CD8-positive, alpha-beta memory T cell (primary cell): ENCODE data around the gene SCN4B. TPM values are rescaled to one million over a fixed set of nuclear protein-coding genes. Genes with fewer than 3 reads are reported as not detected.

Experiments used
- CTCF ChIA-PET: fragments of 350-600 bp; sonication (Branson Sonifier 250); formaldehyde crosslinking; loops from one replicate; lab custom pipeline; 2021; ENCODE audit warnings: antibody characterized with exemption; lab: Charles Lee
- POLR2A ChIA-PET: fragments of 350-600 bp; sonication (Branson Sonifier 250); formaldehyde crosslinking; loops from one replicate; lab custom pipeline; 2021; ENCODE audit warnings: antibody characterized with exemption; lab: Charles Lee
- DNase-seq, 5 donors: peaks; one replicate each; pipeline versions ENCODE4 v3.0.0 to v3.0.0-alpha.2; 2020 to 2022; ENCODE audit warnings: mixed read lengths in 1 of 5
- H3K27ac ChIP-seq: one replicate; pipeline ENCODE4 v1.7.0; 2013; ENCODE audit warnings: low read depth, mild to moderate bottlenecking, low read length, moderate library complexity
- H3K27me3 ChIP-seq: 2 replicates; pipeline ENCODE4 v1.7.0; 2013; ENCODE audit warnings: low read length, mild to moderate bottlenecking; ENCODE audit not compliant: insufficient read depth, poor library complexity, severe bottlenecking
- H3K36me3 ChIP-seq: 2 replicates; pipeline ENCODE4 v1.7.0; 2013; ENCODE audit warnings: mild to moderate bottlenecking, low read length, moderate library complexity; ENCODE audit not compliant: insufficient read depth
- H3K4me1 ChIP-seq: 2 replicates; pipeline ENCODE4 v1.7.0; 2013; ENCODE audit warnings: mild to moderate bottlenecking, low read length, moderate library complexity; ENCODE audit not compliant: insufficient read depth
- H3K4me3 ChIP-seq: 2 replicates; pipeline ENCODE4 v1.7.0; 2013; ENCODE audit warnings: mild to moderate bottlenecking, low read length
- H3K9me3 ChIP-seq: 2 replicates; pipeline ENCODE4 v1.7.0; 2013; ENCODE audit warnings: mild to moderate bottlenecking, low read length
- H3K27ac Mint-ChIP-seq, 8 donors: one replicate each; pipeline ENCODE4 v1.8.0; 2020 to 2021; ENCODE audit warnings: mixed read lengths in 8 of 8, mild to moderate bottlenecking in 6 of 8, inconsistent platforms in 3 of 8, moderate library complexity in 3 of 8
- H3K27me3 Mint-ChIP-seq, 2 donors: one replicate each; pipeline ENCODE4 v1.8.0; 2020 to 2021; ENCODE audit warnings: mixed read lengths in 2 of 2, mild to moderate bottlenecking in 1 of 2, moderate library complexity in 1 of 2
- H3K36me3 Mint-ChIP-seq, 3 donors: one replicate each; pipeline ENCODE4 v1.8.0; 2020 to 2021; ENCODE audit warnings: mixed read lengths in 3 of 3, inconsistent platforms in 1 of 3, mild to moderate bottlenecking in 1 of 3
- H3K4me1 Mint-ChIP-seq, 3 donors: one replicate each; pipeline ENCODE4 v1.8.0; 2020 to 2021; ENCODE audit warnings: mixed read lengths in 3 of 3, inconsistent platforms in 1 of 3, mild to moderate bottlenecking in 1 of 3
- H3K4me3 Mint-ChIP-seq, 7 donors: one replicate each; pipeline ENCODE4 v1.8.0; 2020 to 2021; ENCODE audit warnings: mixed read lengths in 7 of 7, mild to moderate bottlenecking in 6 of 7, moderate library complexity in 4 of 7, inconsistent platforms in 2 of 7
- H3K9me3 Mint-ChIP-seq, 5 donors: one replicate each; pipeline ENCODE4 v1.8.0; 2020 to 2022; ENCODE audit warnings: mixed read lengths in 5 of 5, mild to moderate bottlenecking in 3 of 5, moderate library complexity in 2 of 5, inconsistent platforms in 1 of 5
- polyA plus RNA-seq: library from polyadenylated mRNA; unstranded; fragments of 300-500 nt; fragmentation: Illumina TruSeq; gene quantifications from one replicate; pipeline ENCODE4 v1.2.3, GENCODE V29; 2021
- total RNA-seq, 2 experiments: library from RNA; stranded (reverse); gene quantifications; one replicate each; pipeline ENCODE4 v1.2.3, GENCODE V29; 2021

Gene SCN4B
- total and polyA plus RNA-seq, 3 experiments from 2014 or later = 0.26 to 0.33 TPM; not detected in 1

- POLR2A ChIA-PET = interaction anchor here (0.5 kb wide), 1 partner anchor 1005 kb away, joined by 4 read pairs; no protein-coding TSS in a partner anchor
- peaks cover 11 to 26% (median 15%) of the 10 kb centered on the region in 3 donors for H3K4me1 Mint-ChIP-seq
- H3K9me3 Mint-ChIP-seq = no peaks in the 10 kb centered on the region
- Histone ChIP-seq H3K4me3 (no peak overlapping the region), H3K9me3 (no peaks in the 10 kb centered on the region), H3K4me1 (peaks cover 7% of the 10 kb centered on the region), H3K27ac (no peak overlapping the region), H3K36me3 (no peaks in the 10 kb centered on the region), H3K27me3 (peaks cover 54% of the 10 kb centered on the region)
- H3K27ac Mint-ChIP-seq = no peak overlapping the region
- CTCF ChIA-PET = interaction anchor here (0.8 to 3.4 kb wide), 4 partner anchors 8 to 140 kb away, joined by 3 to 23 read pairs (median 6); no protein-coding TSS in a partner anchor
- no peak overlapping the region for H3K4me3 Mint-ChIP-seq
- no peaks in the 10 kb centered on the region for H3K36me3 Mint-ChIP-seq
- H3K27me3 Mint-ChIP-seq = peaks cover 60 to 84% of the 10 kb centered on the region in 2 donors
- no peak for DNase-seq
Measured at GRCh38 chr11:118155776-118156530, 3.3 kb upstream of the SCN4B start.

DNA sequence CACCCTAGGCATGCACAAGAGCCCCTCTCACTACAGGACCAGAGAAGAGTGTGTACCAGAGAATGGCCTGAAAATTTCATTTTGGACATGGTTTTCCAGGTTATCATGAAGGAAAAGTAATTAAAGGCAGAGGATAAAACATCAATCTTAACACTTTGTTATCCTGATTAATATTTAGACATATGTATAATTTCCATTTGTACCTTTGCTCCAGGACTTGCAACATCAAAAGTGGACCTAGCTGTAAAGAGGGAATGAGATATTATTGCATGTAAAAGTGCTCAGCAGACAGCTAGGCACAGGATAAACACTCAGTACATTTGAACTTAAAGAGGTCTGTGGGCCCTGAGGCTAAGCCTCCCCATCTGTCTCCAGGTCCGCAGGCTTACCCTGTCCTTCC lies 2.0 kb upstream of the SCN4B start:
- Histone ChIP-seq H3K27ac (no peak overlapping the region), H3K36me3 (no peaks in the 10 kb centered on the region), H3K27me3 (peaks cover 54% of the 10 kb centered on the region), H3K4me1 (peaks cover 7% of the 10 kb centered on the region), H3K9me3 (no peaks in the 10 kb centered on the region), H3K4me3 (no peak overlapping the region)
- POLR2A ChIA-PET = no interaction called here
- CTCF ChIA-PET = interaction anchor here (1.7 to 3.4 kb wide), 2 partner anchors 10 to 17 kb away, joined by 6 to 23 read pairs; no protein-coding TSS in a partner anchor
- Mint-ChIP-seq H3K27me3 (peaks cover 60 to 73% of the 10 kb centered on the region in 2 donors), H3K4me3 (peak overlapping the region in 1 of 7 donors; percentile 38), H3K9me3 (no peaks in the 10 kb centered on the region), H3K36me3 (no peaks in the 10 kb centered on the region), H3K27ac (no peak overlapping the region), H3K4me1 (peaks cover 11 to 26% (median 15%) of the 10 kb centered on the region in 3 donors)
- no peak for DNase-seq

DNA sequence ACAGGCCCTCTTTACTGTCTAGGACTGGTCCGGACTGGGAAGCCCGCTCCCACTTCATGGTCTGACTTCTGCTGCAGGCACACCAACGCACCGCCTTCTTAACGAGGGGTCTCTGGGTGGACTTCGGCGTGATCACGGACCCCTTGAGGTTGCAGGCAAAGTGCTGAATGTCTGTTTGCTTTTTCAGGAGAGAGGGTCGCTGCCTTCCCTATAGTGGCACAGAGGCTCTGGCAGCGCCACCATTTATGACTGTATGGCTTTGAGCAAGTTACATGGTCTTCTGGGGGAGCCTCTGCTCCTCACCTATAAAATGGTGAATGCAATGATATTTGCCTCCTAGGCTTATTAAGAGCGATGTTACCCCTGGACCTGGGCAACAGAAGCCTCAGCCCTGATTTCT lies 1.4 kb upstream of the SCN4B start:
- CTCF ChIA-PET = no interaction called here

GRCh38 chr11:118153516-118153915 lies 893 bp upstream of the SCN4B start:
- Mint-ChIP-seq H3K36me3 (no peaks in the 10 kb centered on the region), H3K4me1 (peaks cover 11 to 26% (median 15%) of the 10 kb centered on the region in 3 donors), H3K9me3 (no peaks in the 10 kb centered on the region), H3K27ac (peak overlapping the region in 1 of 8 donors; percentile 55), H3K4me3 (peak overlapping the region in 6 of 7 donors; percentile 50 to 80 (median 60)), H3K27me3 (peaks cover 53 to 62% of the 10 kb centered on the region in 2 donors)
- Histone ChIP-seq H3K4me3 (no peak overlapping the region), H3K9me3 (no peaks in the 10 kb centered on the region), H3K27me3 (peaks cover 54% of the 10 kb centered on the region), H3K36me3 (no peaks in the 10 kb centered on the region), H3K27ac (no peak overlapping the region), H3K4me1 (peaks cover 7% of the 10 kb centered on the region)
- DNase-seq = no peak
- POLR2A ChIA-PET = no interaction called here
- CTCF ChIA-PET = interaction anchor here (1.6 kb wide), 1 partner anchor 18 kb away, joined by 8 read pairs; no protein-coding TSS in a partner anchor

More for the DNA sequence above, 1.4 kb upstream of the SCN4B start:
- H3K27me3 Mint-ChIP-seq = peaks cover 55 to 66% of the 10 kb centered on the region in 2 donors
- no peaks in the 10 kb centered on the region for H3K36me3 Mint-ChIP-seq
- POLR2A ChIA-PET = no interaction called here
- Histone ChIP-seq H3K36me3 (no peaks in the 10 kb centered on the region), H3K27me3 (peaks cover 54% of the 10 kb centered on the region), H3K4me3 (no peak overlapping the region), H3K27ac (no peak overlapping the region), H3K4me1 (peaks cover 7% of the 10 kb centered on the region), H3K9me3 (no peaks in the 10 kb centered on the region)
- peaks cover 11 to 26% (median 15%) of the 10 kb centered on the region in 3 donors for H3K4me1 Mint-ChIP-seq
- peak overlapping the region; percentile 50 to 67 (median 56) for H3K4me3 Mint-ChIP-seq
- H3K9me3 Mint-ChIP-seq = no peaks in the 10 kb centered on the region
- no peak for DNase-seq
- H3K27ac Mint-ChIP-seq = peak overlapping the region in 1 of 8 donors; percentile 55

GRCh38 chr11:118152020-118152551 lies 537 bp downstream of the SCN4B start:
- H3K9me3 Mint-ChIP-seq = no peaks in the 10 kb centered on the region
- no peak overlapping the region for H3K27ac Mint-ChIP-seq
- H3K27ac ChIP-seq = no peak overlapping the region
- peak overlapping the region in 5 of 7 donors; percentile 31 to 61 (median 41) for H3K4me3 Mint-ChIP-seq
- H3K9me3 ChIP-seq = no peaks in the 10 kb centered on the region
- peaks cover 47% of the 10 kb centered on the region for H3K27me3 ChIP-seq
- H3K36me3 ChIP-seq = no peaks in the 10 kb centered on the region
- DNase-seq = no peak
- ChIA-PET POLR2A (no interaction called here), CTCF (interaction anchor here (1.6 kb wide), 1 partner anchor 19 kb away, joined by 8 read pairs; no protein-coding TSS in a partner anchor)
- H3K4me1 ChIP-seq = peaks cover 7% of the 10 kb centered on the region
- H3K27me3 Mint-ChIP-seq = peaks cover 48 to 51% of the 10 kb centered on the region in 2 donors
- peaks cover 11 to 24% (median 15%) of the 10 kb centered on the region in 3 donors for H3K4me1 Mint-ChIP-seq
- no peaks in the 10 kb centered on the region for H3K36me3 Mint-ChIP-seq
- H3K4me3 ChIP-seq = no peak overlapping the region

GRCh38 chr11:118151431-118151830 lies 1.2 kb downstream of the SCN4B start:
- Mint-ChIP-seq H3K4me3 (peak overlapping the region in 1 of 7 donors; percentile 2), H3K9me3 (no peaks in the 10 kb centered on the region), H3K27me3 (peaks cover 43 to 47% of the 10 kb centered on the region in 2 donors), H3K4me1 (peaks cover 5 to 19% (median 8%) of the 10 kb centered on the region in 3 donors), H3K36me3 (no peaks in the 10 kb centered on the region), H3K27ac (no peak overlapping the region)
- H3K36me3 ChIP-seq = no peaks in the 10 kb centered on the region
- H3K27ac ChIP-seq = no peak overlapping the region
- H3K4me3 ChIP-seq = no peak overlapping the region
- peaks cover 1% of the 10 kb centered on the region for H3K4me1 ChIP-seq
- POLR2A ChIA-PET = no interaction called here
- H3K27me3 ChIP-seq = peaks cover 47% of the 10 kb centered on the region
- no peak for DNase-seq
- CTCF ChIA-PET = no interaction called here
- H3K9me3 ChIP-seq = no peaks in the 10 kb centered on the region

GRCh38 chr11:118149493-118149892 lies 3.1 kb downstream of the SCN4B start:
- Histone ChIP-seq H3K27ac (no peak overlapping the region), H3K36me3 (no peaks in the 10 kb centered on the region), H3K4me3 (no peak overlapping the region), H3K9me3 (no peaks in the 10 kb centered on the region), H3K4me1 (no peaks in the 10 kb centered on the region), H3K27me3 (peaks cover 37% of the 10 kb centered on the region)
- H3K4me3 Mint-ChIP-seq = peak overlapping the region in 1 of 7 donors; percentile 48
- H3K27ac Mint-ChIP-seq = no peak overlapping the region
- peaks cover 6 to 25% (median 7%) of the 10 kb centered on the region in 3 donors for H3K4me1 Mint-ChIP-seq
- H3K36me3 Mint-ChIP-seq = no peaks in the 10 kb centered on the region
- CTCF ChIA-PET = interaction anchor here (0.8 kb wide), 1 partner anchor 21 kb away, joined by 3 read pairs; no protein-coding TSS in a partner anchor
- H3K27me3 Mint-ChIP-seq = peaks cover 32 to 39% of the 10 kb centered on the region in 2 donors
- POLR2A ChIA-PET = no interaction called here
- H3K9me3 Mint-ChIP-seq = no peaks in the 10 kb centered on the region
- no peak for DNase-seq
